Measurements from ENCODE around the gene DLL3.

DNA sequence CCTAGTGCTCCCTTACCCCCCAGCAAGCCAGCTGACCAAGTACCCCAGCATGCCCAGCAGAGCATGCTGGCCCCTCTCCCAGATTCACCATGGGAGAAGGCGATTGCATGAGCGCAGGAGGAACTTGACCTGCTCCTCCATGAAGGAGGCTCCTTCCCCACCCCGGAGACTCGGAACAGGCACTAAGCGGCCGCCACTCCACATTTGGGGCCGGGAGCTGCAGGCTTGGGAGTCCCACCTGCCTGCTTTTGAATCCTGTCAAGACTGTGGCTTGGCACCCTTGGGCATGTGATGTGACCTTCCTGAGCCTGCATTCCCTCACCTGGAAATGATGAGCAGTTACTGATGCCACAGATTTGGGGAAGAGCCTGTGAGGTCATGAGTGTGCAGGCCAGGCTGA, 30.8 kb upstream of the DLL3 start:
- TF ChIP-seq, protein P1, sequence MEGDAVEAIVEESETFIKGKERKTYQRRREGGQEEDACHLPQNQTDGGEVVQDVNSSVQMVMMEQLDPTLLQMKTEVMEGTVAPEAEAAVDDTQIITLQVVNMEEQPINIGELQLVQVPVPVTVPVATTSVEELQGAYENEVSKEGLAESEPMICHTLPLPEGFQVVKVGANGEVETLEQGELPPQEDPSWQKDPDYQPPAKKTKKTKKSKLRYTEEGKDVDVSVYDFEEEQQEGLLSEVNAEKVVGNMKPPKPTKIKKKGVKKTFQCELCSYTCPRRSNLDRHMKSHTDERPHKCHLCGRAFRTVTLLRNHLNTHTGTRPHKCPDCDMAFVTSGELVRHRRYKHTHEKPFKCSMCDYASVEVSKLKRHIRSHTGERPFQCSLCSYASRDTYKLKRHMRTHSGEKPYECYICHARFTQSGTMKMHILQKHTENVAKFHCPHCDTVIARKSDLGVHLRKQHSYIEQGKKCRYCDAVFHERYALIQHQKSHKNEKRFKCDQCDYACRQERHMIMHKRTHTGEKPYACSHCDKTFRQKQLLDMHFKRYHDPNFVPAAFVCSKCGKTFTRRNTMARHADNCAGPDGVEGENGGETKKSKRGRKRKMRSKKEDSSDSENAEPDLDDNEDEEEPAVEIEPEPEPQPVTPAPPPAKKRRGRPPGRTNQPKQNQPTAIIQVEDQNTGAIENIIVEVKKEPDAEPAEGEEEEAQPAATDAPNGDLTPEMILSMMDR (IDR thresholded peaks at IDR 0.05 in 8 of 11, conservative IDR thresholded peaks at IDR 0.05 in 3 of 11), result no peak
- TF ChIP-seq POLR2A (IDR thresholded peaks at IDR 0.05) (no peak), POLR2AphosphoS5 (IDR thresholded peaks at IDR 0.05) (peak in 1 of 3 donors; percentile 42)

All from spleen (tissue), 7 donors.